ENCODE measurements around the gene ZNF654. TPM values are rescaled to one million over a fixed set of nuclear protein-coding genes. Genes with fewer than 3 reads are reported as not detected.

ZNF654 gene
- polyA plus RNA-seq, 1 donor (not counting 4 experiments of a cell fraction or from before 2014, with no cell fraction given) = 8.2 TPM

GRCh38 chr3:88105325-88105724 lies 46.3 kb downstream of the ZNF654 start:
- H3K4me3 ChIP-seq (ENCODE audit: control insufficient read depth in 2 of 3, extremely low read depth in 1 of 3, insufficient read depth in 2 of 3, low read depth in 1 of 3, low read length in 3 of 3) = no peak overlapping the region
- DNase-seq (ENCODE audit: low read depth, low spot score) (no peak), FAIRE-seq (no peak)
- no peak for TF ChIP-seq EZH2 (IDR thresholded peaks at IDR 0.05; ENCODE audit: low read length)
- TF ChIP-seq, protein P1, sequence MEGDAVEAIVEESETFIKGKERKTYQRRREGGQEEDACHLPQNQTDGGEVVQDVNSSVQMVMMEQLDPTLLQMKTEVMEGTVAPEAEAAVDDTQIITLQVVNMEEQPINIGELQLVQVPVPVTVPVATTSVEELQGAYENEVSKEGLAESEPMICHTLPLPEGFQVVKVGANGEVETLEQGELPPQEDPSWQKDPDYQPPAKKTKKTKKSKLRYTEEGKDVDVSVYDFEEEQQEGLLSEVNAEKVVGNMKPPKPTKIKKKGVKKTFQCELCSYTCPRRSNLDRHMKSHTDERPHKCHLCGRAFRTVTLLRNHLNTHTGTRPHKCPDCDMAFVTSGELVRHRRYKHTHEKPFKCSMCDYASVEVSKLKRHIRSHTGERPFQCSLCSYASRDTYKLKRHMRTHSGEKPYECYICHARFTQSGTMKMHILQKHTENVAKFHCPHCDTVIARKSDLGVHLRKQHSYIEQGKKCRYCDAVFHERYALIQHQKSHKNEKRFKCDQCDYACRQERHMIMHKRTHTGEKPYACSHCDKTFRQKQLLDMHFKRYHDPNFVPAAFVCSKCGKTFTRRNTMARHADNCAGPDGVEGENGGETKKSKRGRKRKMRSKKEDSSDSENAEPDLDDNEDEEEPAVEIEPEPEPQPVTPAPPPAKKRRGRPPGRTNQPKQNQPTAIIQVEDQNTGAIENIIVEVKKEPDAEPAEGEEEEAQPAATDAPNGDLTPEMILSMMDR (optimal IDR thresholded peaks at IDR 0.05 in 1 of 3, IDR thresholded peaks at IDR 0.05 in 1 of 3, conservative IDR thresholded peaks at IDR 0.05 in 1 of 3; ENCODE audit: extremely low read depth in 1 of 3, insufficient read depth in 2 of 3, low read length in 3 of 3) = no peak
- H3K9me1 ChIP-seq (ENCODE audit: control insufficient read depth, extremely low read depth, insufficient read depth, low read length) = no peaks in the 10 kb centered on the region
- H3K4me1 ChIP-seq (ENCODE audit: control insufficient read depth, extremely low read depth, insufficient read depth, low read length) = no peaks in the 10 kb centered on the region
- no peaks in the 10 kb centered on the region for H4K20me1 ChIP-seq (ENCODE audit: control insufficient read depth, extremely low read depth, insufficient read depth, low read length)
- dilution Hi-C loops (cut with MboI; ENCODE audit: extremely low pct_ligation_motif_present, low sequenced_read_pairs) = no loop called here
- no peak overlapping the region for H3K9ac ChIP-seq (ENCODE audit: control insufficient read depth, extremely low read depth, insufficient read depth, low read length)
- peaks cover 19% of the 10 kb centered on the region for H3K79me2 ChIP-seq (ENCODE audit: control insufficient read depth, insufficient read depth, low read length)
- H2AFZ ChIP-seq (ENCODE audit: control insufficient read depth, low read length) = no peak overlapping the region
- no peaks in the 10 kb centered on the region for H3K9me3 ChIP-seq (ENCODE audit: control insufficient read depth, low read depth, low read length)
- no peak overlapping the region for H3K27ac ChIP-seq (ENCODE audit: control insufficient read depth, insufficient read depth, low read length)
- H3K36me3 ChIP-seq (ENCODE audit: control insufficient read depth in 2 of 2, extremely low read depth in 1 of 2, insufficient read depth in 2 of 2, low read length in 2 of 2) = no peaks in the 10 kb centered on the region
- H3K27me3 ChIP-seq (ENCODE audit: control insufficient read depth, extremely low read depth, insufficient read depth, low read length) = no peaks in the 10 kb centered on the region
- no peak overlapping the region for H3K4me2 ChIP-seq (ENCODE audit: control insufficient read depth, extremely low read depth, insufficient read depth, low read depth, low read length)

DNA sequence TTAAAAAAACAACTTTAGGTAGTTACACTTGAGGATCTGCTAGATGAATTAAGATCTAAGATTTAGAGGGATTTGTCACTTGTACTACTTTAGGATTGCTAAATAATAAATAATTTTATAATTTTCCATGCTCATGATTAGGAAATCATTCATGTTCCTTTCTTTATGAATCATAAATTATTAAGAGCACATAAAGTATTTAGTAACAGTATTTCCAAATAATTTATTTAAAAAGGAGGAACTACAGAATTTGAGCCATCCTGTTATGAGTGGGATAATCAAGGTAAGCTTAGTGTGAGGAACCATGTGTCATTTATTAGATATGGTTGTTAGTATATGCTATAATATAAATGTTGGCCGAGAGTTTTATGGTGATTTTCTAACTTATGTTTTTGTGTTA lies 53.2 kb downstream of the ZNF654 start:
- no peaks in the 10 kb centered on the region for H3K36me3 ChIP-seq (ENCODE audit: control insufficient read depth in 2 of 2, extremely low read depth in 1 of 2, insufficient read depth in 2 of 2, low read length in 2 of 2)
- TF ChIP-seq, protein P1 (optimal IDR thresholded peaks at IDR 0.05 in 1 of 3, IDR thresholded peaks at IDR 0.05 in 1 of 3, conservative IDR thresholded peaks at IDR 0.05 in 1 of 3; ENCODE audit: extremely low read depth in 1 of 3, insufficient read depth in 2 of 3, low read length in 3 of 3) = no peak
- no peak overlapping the region for H3K9ac ChIP-seq (ENCODE audit: control insufficient read depth, extremely low read depth, insufficient read depth, low read length)
- no peaks in the 10 kb centered on the region for H4K20me1 ChIP-seq (ENCODE audit: control insufficient read depth, extremely low read depth, insufficient read depth, low read length)
- H3K27me3 ChIP-seq (ENCODE audit: control insufficient read depth, extremely low read depth, insufficient read depth, low read length) = no peaks in the 10 kb centered on the region
- H3K4me1 ChIP-seq (ENCODE audit: control insufficient read depth, extremely low read depth, insufficient read depth, low read length) = no peaks in the 10 kb centered on the region
- peaks cover 3% of the 10 kb centered on the region for H3K9me1 ChIP-seq (ENCODE audit: control insufficient read depth, extremely low read depth, insufficient read depth, low read length)
- DNase-seq (ENCODE audit: low read depth, low spot score) (no peak), FAIRE-seq (no peak)
- H3K4me2 ChIP-seq (ENCODE audit: control insufficient read depth, extremely low read depth, insufficient read depth, low read depth, low read length) = no peak overlapping the region
- no peak overlapping the region for H3K4me3 ChIP-seq (ENCODE audit: control insufficient read depth in 2 of 3, extremely low read depth in 1 of 3, insufficient read depth in 2 of 3, low read depth in 1 of 3, low read length in 3 of 3)
- H3K27ac ChIP-seq (ENCODE audit: control insufficient read depth, insufficient read depth, low read length) = no peak overlapping the region
- H3K79me2 ChIP-seq (ENCODE audit: control insufficient read depth, insufficient read depth, low read length) = peaks cover 20% of the 10 kb centered on the region
- no peaks in the 10 kb centered on the region for H3K9me3 ChIP-seq (ENCODE audit: control insufficient read depth, low read depth, low read length)
- H2AFZ ChIP-seq (ENCODE audit: control insufficient read depth, low read length) = no peak overlapping the region
- dilution Hi-C loops (cut with MboI; ENCODE audit: extremely low pct_ligation_motif_present, low sequenced_read_pairs) = no loop called here

Measured in keratinocyte (primary cell).